Measurements from ENCODE around the gene EDA. TPM values are rescaled to one million over a fixed set of nuclear protein-coding genes. Genes with fewer than 3 reads are reported as not detected.

Gene EDA
- total and polyA plus RNA-seq, 7 donors = 0.82 to 6.4 (median 3.6) TPM

DNA sequence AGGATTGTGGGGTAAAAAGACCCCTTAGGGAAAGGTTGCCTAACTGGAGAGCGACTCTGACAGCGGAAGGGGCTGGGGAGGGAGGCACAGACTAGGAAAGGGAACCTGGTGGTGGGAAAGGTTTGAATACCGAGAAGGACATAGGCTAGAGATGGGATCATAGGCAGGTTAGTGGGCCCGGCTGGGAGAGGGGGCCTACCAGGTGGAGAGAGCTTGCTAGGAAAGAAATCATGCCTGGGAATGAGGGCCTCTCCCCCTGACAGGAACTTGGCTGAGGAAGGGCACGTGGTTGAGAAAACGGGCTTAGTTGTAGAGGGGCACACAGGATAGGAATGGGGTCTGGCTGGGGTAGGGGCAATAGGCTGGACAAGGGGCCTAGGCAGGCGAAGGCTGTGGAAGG, 450.7 kb downstream of the EDA start:
- Histone ChIP-seq H3K9me3 (no peaks in the 10 kb centered on the region), H3K4me1 (no peaks in the 10 kb centered on the region), H3K36me3 (no peaks in the 10 kb centered on the region), H3K27ac (no peak overlapping the region), H3K27me3 (no peaks in the 10 kb centered on the region), H3K4me3 (no peak overlapping the region)
- WGBS, 2 donors = 91 to 93% methylated on average over 7 of the region's 7 CpGs
- TF ChIP-seq, protein P1, sequence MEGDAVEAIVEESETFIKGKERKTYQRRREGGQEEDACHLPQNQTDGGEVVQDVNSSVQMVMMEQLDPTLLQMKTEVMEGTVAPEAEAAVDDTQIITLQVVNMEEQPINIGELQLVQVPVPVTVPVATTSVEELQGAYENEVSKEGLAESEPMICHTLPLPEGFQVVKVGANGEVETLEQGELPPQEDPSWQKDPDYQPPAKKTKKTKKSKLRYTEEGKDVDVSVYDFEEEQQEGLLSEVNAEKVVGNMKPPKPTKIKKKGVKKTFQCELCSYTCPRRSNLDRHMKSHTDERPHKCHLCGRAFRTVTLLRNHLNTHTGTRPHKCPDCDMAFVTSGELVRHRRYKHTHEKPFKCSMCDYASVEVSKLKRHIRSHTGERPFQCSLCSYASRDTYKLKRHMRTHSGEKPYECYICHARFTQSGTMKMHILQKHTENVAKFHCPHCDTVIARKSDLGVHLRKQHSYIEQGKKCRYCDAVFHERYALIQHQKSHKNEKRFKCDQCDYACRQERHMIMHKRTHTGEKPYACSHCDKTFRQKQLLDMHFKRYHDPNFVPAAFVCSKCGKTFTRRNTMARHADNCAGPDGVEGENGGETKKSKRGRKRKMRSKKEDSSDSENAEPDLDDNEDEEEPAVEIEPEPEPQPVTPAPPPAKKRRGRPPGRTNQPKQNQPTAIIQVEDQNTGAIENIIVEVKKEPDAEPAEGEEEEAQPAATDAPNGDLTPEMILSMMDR (IDR thresholded peaks at IDR 0.05) = no peak
- TF ChIP-seq EP300 (IDR thresholded peaks at IDR 0.05) (no peak), POLR2A (IDR thresholded peaks at IDR 0.05) (no peak), POLR2AphosphoS5 (IDR thresholded peaks at IDR 0.05) (no peak)
- intact Hi-C loops (cut with DNase I) = no loop called here
- no peak for DNase-seq

DNA sequence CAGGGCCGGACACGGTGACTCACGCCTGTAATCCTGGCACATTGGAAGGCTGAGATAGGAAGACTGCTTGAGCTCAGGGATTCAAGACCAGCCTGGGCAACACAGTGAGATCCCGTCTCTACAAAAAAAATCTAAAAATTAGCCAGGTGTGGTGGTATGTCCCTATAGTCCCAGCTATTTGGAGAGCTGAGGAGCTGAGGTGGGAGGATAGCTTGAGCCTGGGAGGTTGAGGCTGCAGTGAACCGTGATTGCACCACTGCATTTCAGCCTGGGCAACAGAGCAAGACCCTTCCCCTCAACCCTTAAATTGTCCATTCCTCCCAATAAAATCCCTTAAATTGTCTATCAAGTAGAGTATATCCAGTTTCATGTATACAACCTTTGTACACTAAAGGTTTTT, 463.4 kb downstream of the EDA start:
- Histone ChIP-seq H3K9me3 (no peaks in the 10 kb centered on the region), H3K4me1 (no peaks in the 10 kb centered on the region), H3K27ac (no peak overlapping the region), H3K4me3 (no peak overlapping the region), H3K36me3 (no peaks in the 10 kb centered on the region), H3K27me3 (no peaks in the 10 kb centered on the region)
- no peak for TF ChIP-seq POLR2A (IDR thresholded peaks at IDR 0.05)
- TF ChIP-seq EP300 (IDR thresholded peaks at IDR 0.05) = no peak
- no peak for TF ChIP-seq POLR2AphosphoS5 (IDR thresholded peaks at IDR 0.05)
- TF ChIP-seq, protein P1 (IDR thresholded peaks at IDR 0.05) = no peak
- intact Hi-C loops (cut with DNase I) = no loop called here
- 87 to 92% methylated on average over 5 of the region's 5 CpGs for WGBS, 2 donors
- DNase-seq = no peak

DNA sequence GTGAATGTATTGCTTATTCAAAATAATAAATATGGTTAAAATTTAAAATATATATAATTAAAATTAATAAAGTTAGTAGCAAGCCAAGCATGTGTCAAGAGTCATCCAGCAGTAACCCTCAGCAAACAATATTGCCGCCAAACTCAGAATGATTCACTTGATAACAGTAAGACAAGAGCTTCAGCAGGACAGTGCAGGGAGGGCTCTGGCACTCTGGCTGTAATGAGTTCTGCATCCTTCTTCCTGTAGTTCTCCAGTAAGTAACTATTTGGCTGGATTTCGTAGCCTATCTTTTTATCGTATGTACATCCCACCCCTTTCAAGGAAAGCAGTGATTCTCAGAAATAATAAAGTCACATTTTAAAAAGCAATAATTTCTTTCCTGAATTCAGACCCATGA, 464.0 kb downstream of the EDA start:
- no peaks in the 10 kb centered on the region for H3K9me3 ChIP-seq
- no peak overlapping the region for H3K4me3 ChIP-seq
- intact Hi-C loops (cut with DNase I) = no loop called here
- no peak overlapping the region for H3K27ac ChIP-seq
- WGBS, 2 donors = 80 to 86% methylated on average over 3 of the region's 3 CpGs
- H3K36me3 ChIP-seq = no peaks in the 10 kb centered on the region
- no peak for DNase-seq
- TF ChIP-seq EP300 (IDR thresholded peaks at IDR 0.05) (no peak), POLR2A (IDR thresholded peaks at IDR 0.05) (no peak), POLR2AphosphoS5 (IDR thresholded peaks at IDR 0.05) (no peak)
- TF ChIP-seq, protein P1 (IDR thresholded peaks at IDR 0.05) = no peak
- no peaks in the 10 kb centered on the region for H3K4me1 ChIP-seq
- no peaks in the 10 kb centered on the region for H3K27me3 ChIP-seq

DNA sequence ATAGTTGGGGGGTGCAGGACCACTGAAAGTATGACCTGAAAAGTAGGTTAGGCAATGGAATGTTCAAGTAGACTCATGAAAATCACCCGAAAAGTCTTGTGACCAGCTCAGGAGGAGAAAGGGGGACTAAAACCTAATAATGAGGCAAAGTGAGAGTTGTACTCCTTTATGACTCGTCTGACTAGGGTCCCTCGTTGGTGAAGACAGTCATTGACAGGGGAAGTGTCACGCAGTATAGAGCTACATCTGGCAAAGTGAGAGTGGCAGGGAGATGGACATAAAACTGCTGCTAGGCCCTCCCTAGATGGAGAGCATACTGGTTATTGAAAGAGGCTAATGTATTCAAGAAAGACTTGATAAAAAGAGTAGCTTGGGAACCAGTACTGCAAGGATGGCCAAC, 466.8 kb downstream of the EDA start:
- intact Hi-C loops (cut with DNase I) = no loop called here
- Histone ChIP-seq H3K4me1 (peaks cover 0 to 3% (median 0%) of the 10 kb centered on the region in 4 donors), H3K36me3 (no peaks in the 10 kb centered on the region), H3K27me3 (no peaks in the 10 kb centered on the region), H3K9me3 (no peaks in the 10 kb centered on the region), H3K27ac (no peak overlapping the region), H3K4me3 (no peak overlapping the region)
- 63 to 77% methylated on average over 4 of the region's 4 CpGs for WGBS, 2 donors
- TF ChIP-seq POLR2A (IDR thresholded peaks at IDR 0.05) (no peak), EP300 (IDR thresholded peaks at IDR 0.05) (no peak), POLR2AphosphoS5 (IDR thresholded peaks at IDR 0.05) (no peak)
- TF ChIP-seq, protein P1 (IDR thresholded peaks at IDR 0.05) = no peak
- no peak for DNase-seq

DNA sequence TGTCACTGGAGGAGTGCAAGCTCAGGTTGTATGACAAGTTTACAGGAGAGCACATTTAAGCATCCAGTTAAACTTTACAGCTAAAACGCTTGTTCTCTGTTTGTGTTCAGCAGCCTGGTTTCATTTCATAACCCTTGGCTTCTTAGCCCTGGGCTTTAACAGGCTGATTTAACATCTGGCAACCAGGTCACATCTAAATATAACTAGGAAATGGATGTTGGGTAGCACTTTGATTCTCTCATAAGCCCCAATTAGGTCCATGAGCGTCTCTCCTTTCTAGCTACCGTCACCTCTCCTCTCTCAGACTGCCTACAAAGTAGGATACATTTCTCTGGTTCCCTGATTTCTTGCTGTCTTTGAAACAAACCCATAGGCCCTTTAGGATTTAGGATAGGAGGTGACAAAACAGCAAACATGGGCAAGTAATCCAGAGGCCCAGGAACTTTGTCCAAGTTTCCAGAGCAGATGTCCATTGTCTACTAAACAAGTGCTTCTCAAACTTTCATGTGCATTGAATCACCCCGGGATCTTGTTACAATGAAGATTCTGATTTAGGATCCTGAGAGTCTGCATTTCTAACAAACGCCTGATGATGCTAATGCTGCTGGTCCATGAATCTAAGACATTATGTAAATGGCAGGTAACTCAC, 468.8 kb downstream of the EDA start:
- H3K36me3 ChIP-seq = no peaks in the 10 kb centered on the region
- no peaks in the 10 kb centered on the region for H3K27me3 ChIP-seq
- 75 to 79% methylated on average over 5 of the region's 5 CpGs for WGBS, 2 donors
- H3K4me3 ChIP-seq = no peak overlapping the region
- no peak for DNase-seq
- no peaks in the 10 kb centered on the region for H3K9me3 ChIP-seq
- TF ChIP-seq, protein P1 (IDR thresholded peaks at IDR 0.05) = no peak
- H3K4me1 ChIP-seq = peaks cover 0 to 11% (median 3%) of the 10 kb centered on the region in 4 donors
- H3K27ac ChIP-seq = no peak overlapping the region
- intact Hi-C loops (cut with DNase I) = no loop called here
